HEK293 (cell line): Measurements from ENCODE around the gene GMPR.

Source experiments
- CTCF ChIA-PET: fragments of 350-600 bp; formaldehyde crosslinking; extraction: SDS; loops from one replicate; lab custom pipeline; 2021; ENCODE audit warnings: antibody characterized with exemption; lab: Yijun Ruan, JAX
- POLR2A ChIA-PET: fragments of 300-600 bp; formaldehyde crosslinking; extraction: SDS; loops from one replicate; lab custom pipeline; 2020; ENCODE audit warnings: antibody characterized with exemption, inconsistent platforms; lab: Yijun Ruan, JAX
- H3K27ac ChIP-seq: fragments of 200-500 bp; sonication (Bioruptor generic); 2 replicates; pipeline ENCODE4 v1.5.1; 2014; ENCODE audit warnings: low read depth, low read length, control low read depth, inconsistent platforms; ENCODE audit errors: extremely low read depth
- H3K36me3 ChIP-seq, 2 experiments: fragments of 200-500 bp in 1 of 2; sonication (Bioruptor generic) in 1 of 2; 1 replicate in 1 of 2; 2 replicates in 1 of 2; pipeline ENCODE4 v1.5.1; 2014 to 2017; ENCODE audit warnings: inconsistent platforms in 2 of 2, low read length in 2 of 2; ENCODE audit not compliant: control insufficient read depth in 2 of 2, insufficient read depth in 1 of 2
- H3K4me1 ChIP-seq: fragments of 200-500 bp; sonication (Bioruptor generic); 2 replicates; pipeline ENCODE4 v1.5.1; 2014; ENCODE audit warnings: mild to moderate bottlenecking, low read length, inconsistent platforms; ENCODE audit not compliant: control insufficient read depth, insufficient read depth
- H3K4me3 ChIP-seq: 2 replicates; pipeline ENCODE4 v1.5.1; 2011; ENCODE audit warnings: low read depth, mild to moderate bottlenecking, control low read depth, low read length, moderate library complexity
- H3K9me3 ChIP-seq: fragments of 200-500 bp; sonication (Bioruptor generic); 2 replicates; pipeline ENCODE4 v1.5.1; 2014; ENCODE audit warnings: low read depth, low read length, inconsistent platforms; ENCODE audit not compliant: control insufficient read depth, insufficient read depth
- GLIS1 ChIP-seq: fragments of 450-650 bp; formaldehyde crosslinking; IDR thresholded peaks from 2 replicates; pipeline ENCODE4 v1.5.1; 2016; ENCODE audit warnings: missing biosample characterization, missing genetic modification characterization
- SALL2 ChIP-seq: fragments of 450-650 bp; formaldehyde crosslinking; IDR thresholded peaks from 2 replicates; pipeline ENCODE4 v1.5.0; 2017; ENCODE audit warnings: missing biosample characterization, mild to moderate bottlenecking, missing genetic modification characterization, borderline replicate concordance
- SP7 ChIP-seq: fragments of 450-650 bp; formaldehyde crosslinking; IDR thresholded peaks from 2 replicates; pipeline ENCODE4 v1.5.1; 2016; ENCODE audit warnings: missing biosample characterization, missing genetic modification characterization
- ZBTB17 ChIP-seq: fragments of 450-650 bp; formaldehyde crosslinking; IDR thresholded peaks from 2 replicates; pipeline ENCODE4 v1.5.1; 2016; ENCODE audit warnings: missing biosample characterization, missing genetic modification characterization
- ZBTB20 ChIP-seq: fragments of 450-650 bp; formaldehyde crosslinking; IDR thresholded peaks from 2 replicates; pipeline ENCODE4 v1.5.1; 2016; ENCODE audit warnings: missing biosample characterization, missing genetic modification characterization
- ZFP69B ChIP-seq: fragments of 450-650 bp; formaldehyde crosslinking; IDR thresholded peaks from 2 replicates; pipeline ENCODE4 v1.5.1; 2016; ENCODE audit warnings: missing biosample characterization, missing genetic modification characterization
- ZIC2 ChIP-seq: fragments of 450-650 bp; formaldehyde crosslinking; IDR thresholded peaks from 2 replicates; pipeline ENCODE4 v1.5.1; 2016; ENCODE audit warnings: missing biosample characterization, missing genetic modification characterization
- ZNF121 ChIP-seq: fragments of 450-650 bp; formaldehyde crosslinking; IDR thresholded peaks from 2 replicates; pipeline ENCODE4 v1.5.1; 2016; ENCODE audit warnings: missing biosample characterization, missing genetic modification characterization
- ZNF184 ChIP-seq: fragments of 450-650 bp; IDR thresholded peaks from 2 replicates; pipeline ENCODE4 v1.5.1; 2018; ENCODE audit warnings: missing biosample characterization, mild to moderate bottlenecking, missing genetic modification characterization
- ZNF223 ChIP-seq: fragments of 450-650 bp; formaldehyde crosslinking; IDR thresholded peaks from 2 replicates; pipeline ENCODE4 v1.5.1; 2016; ENCODE audit warnings: missing biosample characterization, missing genetic modification characterization
- ZNF311 ChIP-seq: fragments of 450-650 bp; formaldehyde crosslinking; IDR thresholded peaks from 2 replicates; pipeline ENCODE4 v1.5.1; 2017; ENCODE audit warnings: missing biosample characterization, missing genetic modification characterization, borderline replicate concordance
- ZNF324 ChIP-seq: fragments of 450-650 bp; formaldehyde crosslinking; IDR thresholded peaks from 2 replicates; pipeline ENCODE4 v1.5.1; 2016; ENCODE audit warnings: missing biosample characterization, missing genetic modification characterization
- ZNF366 ChIP-seq: fragments of 450-650 bp; formaldehyde crosslinking; conservative IDR thresholded peaks from 2 replicates; pipeline ENCODE4 v1.5.1; 2016; ENCODE audit warnings: missing biosample characterization, missing genetic modification characterization
- ZNF37A ChIP-seq: fragments of 450-650 bp; IDR thresholded peaks from 2 replicates; pipeline ENCODE4 v1.5.1; 2018; ENCODE audit warnings: missing biosample characterization, missing genetic modification characterization
- ZNF391 ChIP-seq: fragments of 450-650 bp; formaldehyde crosslinking; IDR thresholded peaks from 2 replicates; pipeline ENCODE4 v1.5.1; 2016; ENCODE audit warnings: low read depth, missing biosample characterization, missing genetic modification characterization, borderline replicate concordance
- ZNF544 ChIP-seq: fragments of 450-650 bp; formaldehyde crosslinking; IDR thresholded peaks from 2 replicates; pipeline ENCODE4 v1.5.0; 2017; ENCODE audit warnings: missing biosample characterization, missing genetic modification characterization
- ZNF600 ChIP-seq: fragments of 450-650 bp; formaldehyde crosslinking; IDR thresholded peaks from 2 replicates; pipeline ENCODE4 v1.5.1; 2016; ENCODE audit warnings: missing biosample characterization, missing genetic modification characterization
- ZNF670 ChIP-seq: fragments of 450-650 bp; formaldehyde crosslinking; IDR thresholded peaks from 2 replicates; pipeline ENCODE4 v1.5.1; 2016; ENCODE audit warnings: missing biosample characterization, missing genetic modification characterization, low read depth
- ZXDB ChIP-seq: fragments of 450-650 bp; formaldehyde crosslinking; IDR thresholded peaks from 2 replicates; pipeline ENCODE4 v1.5.1; 2016; ENCODE audit warnings: missing biosample characterization, missing genetic modification characterization
- TF ChIP-seq, protein P1 (sequence below): fragments of 450-650 bp; formaldehyde crosslinking; IDR thresholded peaks from 2 replicates; pipeline ENCODE4 v1.5.1; 2016; ENCODE audit warnings: missing biosample characterization, missing genetic modification characterization
- TF ChIP-seq, protein P2 (sequence below): fragments of 450-650 bp; formaldehyde crosslinking; IDR thresholded peaks from 2 replicates; pipeline ENCODE4 v1.5.1; 2017; ENCODE audit warnings: missing biosample characterization, missing genetic modification characterization
- TF ChIP-seq, protein P3 (sequence below): fragments of 450-650 bp; formaldehyde crosslinking; optimal IDR thresholded peaks from 2 replicates; pipeline ENCODE3; 2016; ENCODE audit warnings: missing biosample characterization, mild to moderate bottlenecking, missing genetic modification characterization
- TF ChIP-seq, protein P4 (sequence below): fragments of 450-650 bp; formaldehyde crosslinking; IDR thresholded peaks from 2 replicates; pipeline ENCODE4 v1.5.1; 2017; ENCODE audit warnings: missing biosample characterization, missing genetic modification characterization
- TF ChIP-seq, protein P5 (sequence below): fragments of 450-650 bp; formaldehyde crosslinking; IDR thresholded peaks from 2 replicates; pipeline ENCODE4 v1.5.1; 2016; ENCODE audit warnings: missing biosample characterization, missing genetic modification characterization
- TF ChIP-seq, protein P6 (sequence below): fragments of 450-650 bp; formaldehyde crosslinking; IDR thresholded peaks from 2 replicates; pipeline ENCODE4 v1.5.1; 2016; ENCODE audit warnings: missing biosample characterization, missing genetic modification characterization, low read depth
- TF ChIP-seq, protein P7 (sequence below): fragments of 450-650 bp; formaldehyde crosslinking; IDR thresholded peaks from 2 replicates; pipeline ENCODE4 v1.5.1; 2016; ENCODE audit warnings: missing biosample characterization, missing genetic modification characterization

Gene GMPR

DNA sequence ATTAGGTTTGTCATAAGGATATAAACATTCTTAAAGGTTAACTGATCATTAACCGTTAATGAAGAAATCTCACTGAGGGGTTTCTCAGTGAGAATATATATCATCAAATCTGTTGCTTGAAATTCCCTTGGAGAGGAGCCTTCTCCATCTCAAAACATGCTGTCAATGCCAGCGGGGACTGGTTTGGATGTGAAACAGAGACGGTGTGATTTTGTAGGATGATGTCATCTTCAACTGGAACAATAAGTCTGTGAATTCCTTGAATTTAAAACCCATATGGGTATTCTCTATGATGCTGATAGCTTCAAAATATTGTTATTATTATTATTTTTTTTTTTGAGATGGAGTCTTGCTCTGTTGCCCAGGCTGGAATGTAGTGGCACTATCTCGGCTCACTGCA, 75.9 kb downstream of the GMPR start (continued):
- TF ChIP-seq, protein P1, sequence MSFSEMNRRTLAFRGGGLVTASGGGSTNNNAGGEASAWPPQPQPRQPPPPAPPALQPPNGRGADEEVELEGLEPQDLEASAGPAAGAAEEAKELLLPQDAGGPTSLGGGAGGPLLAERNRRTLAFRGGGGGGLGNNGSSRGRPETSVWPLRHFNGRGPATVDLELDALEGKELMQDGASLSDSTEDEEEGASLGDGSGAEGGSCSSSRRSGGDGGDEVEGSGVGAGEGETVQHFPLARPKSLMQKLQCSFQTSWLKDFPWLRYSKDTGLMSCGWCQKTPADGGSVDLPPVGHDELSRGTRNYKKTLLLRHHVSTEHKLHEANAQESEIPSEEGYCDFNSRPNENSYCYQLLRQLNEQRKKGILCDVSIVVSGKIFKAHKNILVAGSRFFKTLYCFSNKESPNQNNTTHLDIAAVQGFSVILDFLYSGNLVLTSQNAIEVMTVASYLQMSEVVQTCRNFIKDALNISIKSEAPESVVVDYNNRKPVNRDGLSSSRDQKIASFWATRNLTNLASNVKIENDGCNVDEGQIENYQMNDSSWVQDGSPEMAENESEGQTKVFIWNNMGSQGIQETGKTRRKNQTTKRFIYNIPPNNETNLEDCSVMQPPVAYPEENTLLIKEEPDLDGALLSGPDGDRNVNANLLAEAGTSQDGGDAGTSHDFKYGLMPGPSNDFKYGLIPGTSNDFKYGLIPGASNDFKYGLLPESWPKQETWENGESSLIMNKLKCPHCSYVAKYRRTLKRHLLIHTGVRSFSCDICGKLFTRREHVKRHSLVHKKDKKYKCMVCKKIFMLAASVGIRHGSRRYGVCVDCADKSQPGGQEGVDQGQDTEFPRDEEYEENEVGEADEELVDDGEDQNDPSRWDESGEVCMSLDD (tag by site-specific recombination) = no peak
- TF ChIP-seq ZNF324 (tag by site-specific recombination) (no peak), ZNF37A (tag by site-specific recombination) (no peak), ZNF121 (tag by site-specific recombination) (no peak), ZIC2 (tag by site-specific recombination) (no peak)
- TF ChIP-seq, all 188 proteins: peak for 0

DNA sequence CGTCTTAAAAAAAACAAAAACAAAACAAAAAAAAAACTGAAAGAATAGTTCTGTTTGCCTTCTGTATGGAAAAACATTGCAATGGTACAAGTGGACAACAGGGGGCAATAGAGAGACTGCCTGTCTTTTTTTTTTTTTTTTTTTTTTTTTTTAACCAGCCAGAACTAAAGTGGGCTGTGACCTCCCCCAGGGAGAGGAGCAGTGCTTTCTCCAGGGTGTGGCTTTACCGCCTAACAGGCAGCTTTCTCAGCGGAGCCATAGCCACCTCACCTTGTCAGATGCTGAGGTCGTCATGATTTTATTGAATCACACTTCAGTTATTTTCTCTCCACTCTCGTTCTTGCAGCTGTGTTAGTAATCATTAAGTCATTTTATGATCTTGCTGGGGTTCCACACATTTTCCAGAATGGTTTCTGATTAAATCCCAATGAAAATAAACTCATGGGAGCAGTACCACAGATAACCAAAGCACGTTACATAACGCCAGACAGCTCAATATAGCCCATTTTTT, 78.4 kb downstream of the GMPR start:
- POLR2A ChIA-PET = interaction anchor here (0.7 kb wide), 1 partner anchor 11 kb away, joined by 12 read pairs; no protein-coding TSS in a partner anchor
- H3K27ac ChIP-seq = no peak overlapping the region
- H3K36me3 ChIP-seq = no peaks in the 10 kb centered on the region
- 0 out of 2 replicates have a peak, but pooled peaks cover 5% of the 10 kb centered on the region for H3K4me1 ChIP-seq
- H3K9me3 ChIP-seq = no peaks in the 10 kb centered on the region
- CTCF ChIA-PET = interaction anchor here (0.5 to 8.5 kb wide), 28 partner anchors 8 to 769 kb away, joined by 3 to 86 read pairs (median 4); no protein-coding TSS in a partner anchor
- no peak overlapping the region for H3K4me3 ChIP-seq
- TF ChIP-seq, protein P2, sequence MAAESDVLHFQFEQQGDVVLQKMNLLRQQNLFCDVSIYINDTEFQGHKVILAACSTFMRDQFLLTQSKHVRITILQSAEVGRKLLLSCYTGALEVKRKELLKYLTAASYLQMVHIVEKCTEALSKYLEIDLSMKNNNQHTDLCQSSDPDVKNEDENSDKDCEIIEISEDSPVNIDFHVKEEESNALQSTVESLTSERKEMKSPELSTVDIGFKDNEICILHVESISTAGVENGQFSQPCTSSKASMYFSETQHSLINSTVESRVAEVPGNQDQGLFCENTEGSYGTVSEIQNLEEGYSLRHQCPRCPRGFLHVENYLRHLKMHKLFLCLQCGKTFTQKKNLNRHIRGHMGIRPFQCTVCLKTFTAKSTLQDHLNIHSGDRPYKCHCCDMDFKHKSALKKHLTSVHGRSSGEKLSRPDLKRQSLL (tag by site-specific recombination) = no peak
- TF ChIP-seq, protein P3, sequence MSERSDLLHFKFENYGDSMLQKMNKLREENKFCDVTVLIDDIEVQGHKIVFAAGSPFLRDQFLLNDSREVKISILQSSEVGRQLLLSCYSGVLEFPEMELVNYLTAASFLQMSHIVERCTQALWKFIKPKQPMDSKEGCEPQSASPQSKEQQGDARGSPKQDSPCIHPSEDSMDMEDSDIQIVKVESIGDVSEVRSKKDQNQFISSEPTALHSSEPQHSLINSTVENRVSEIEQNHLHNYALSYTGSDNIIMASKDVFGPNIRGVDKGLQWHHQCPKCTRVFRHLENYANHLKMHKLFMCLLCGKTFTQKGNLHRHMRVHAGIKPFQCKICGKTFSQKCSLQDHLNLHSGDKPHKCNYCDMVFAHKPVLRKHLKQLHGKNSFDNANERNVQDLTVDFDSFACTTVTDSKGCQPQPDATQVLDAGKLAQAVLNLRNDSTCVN (tag by site-specific recombination) = no peak
- TF ChIP-seq, protein P4, sequence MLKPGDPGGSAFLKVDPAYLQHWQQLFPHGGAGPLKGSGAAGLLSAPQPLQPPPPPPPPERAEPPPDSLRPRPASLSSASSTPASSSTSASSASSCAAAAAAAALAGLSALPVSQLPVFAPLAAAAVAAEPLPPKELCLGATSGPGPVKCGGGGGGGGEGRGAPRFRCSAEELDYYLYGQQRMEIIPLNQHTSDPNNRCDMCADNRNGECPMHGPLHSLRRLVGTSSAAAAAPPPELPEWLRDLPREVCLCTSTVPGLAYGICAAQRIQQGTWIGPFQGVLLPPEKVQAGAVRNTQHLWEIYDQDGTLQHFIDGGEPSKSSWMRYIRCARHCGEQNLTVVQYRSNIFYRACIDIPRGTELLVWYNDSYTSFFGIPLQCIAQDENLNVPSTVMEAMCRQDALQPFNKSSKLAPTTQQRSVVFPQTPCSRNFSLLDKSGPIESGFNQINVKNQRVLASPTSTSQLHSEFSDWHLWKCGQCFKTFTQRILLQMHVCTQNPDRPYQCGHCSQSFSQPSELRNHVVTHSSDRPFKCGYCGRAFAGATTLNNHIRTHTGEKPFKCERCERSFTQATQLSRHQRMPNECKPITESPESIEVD = peak; percentile 50
- TF ChIP-seq ZFP69B (tag by site-specific recombination) (no peak), ZNF184 (tag by site-specific recombination) (0 out of 2 replicates have a peak, but pooled peaks have one; percentile 25), ZNF223 (no peak), GLIS1 (peak; percentile 67), SP7 (tag by site-specific recombination) (peak; percentile 41; the same call in 1 of the 2 replicates), ZXDB (tag by site-specific recombination) (no peak), ZBTB17 (tag by site-specific recombination) (no peak), ZNF311 (tag by site-specific recombination) (no peak), ZNF600 (tag by site-specific recombination) (peak; percentile 66), ZNF544 (tag by site-specific recombination) (no peak), ZBTB20 (no peak), SALL2 (tag by site-specific recombination) (no peak), ZNF391 (tag by site-specific recombination) (no peak), ZNF366 (no peak), ZNF670 (no peak)
- TF ChIP-seq, protein P5, sequence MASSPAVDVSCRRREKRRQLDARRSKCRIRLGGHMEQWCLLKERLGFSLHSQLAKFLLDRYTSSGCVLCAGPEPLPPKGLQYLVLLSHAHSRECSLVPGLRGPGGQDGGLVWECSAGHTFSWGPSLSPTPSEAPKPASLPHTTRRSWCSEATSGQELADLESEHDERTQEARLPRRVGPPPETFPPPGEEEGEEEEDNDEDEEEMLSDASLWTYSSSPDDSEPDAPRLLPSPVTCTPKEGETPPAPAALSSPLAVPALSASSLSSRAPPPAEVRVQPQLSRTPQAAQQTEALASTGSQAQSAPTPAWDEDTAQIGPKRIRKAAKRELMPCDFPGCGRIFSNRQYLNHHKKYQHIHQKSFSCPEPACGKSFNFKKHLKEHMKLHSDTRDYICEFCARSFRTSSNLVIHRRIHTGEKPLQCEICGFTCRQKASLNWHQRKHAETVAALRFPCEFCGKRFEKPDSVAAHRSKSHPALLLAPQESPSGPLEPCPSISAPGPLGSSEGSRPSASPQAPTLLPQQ = peak; percentile 44; the same call in 1 of the 2 replicates
- TF ChIP-seq, protein P6, sequence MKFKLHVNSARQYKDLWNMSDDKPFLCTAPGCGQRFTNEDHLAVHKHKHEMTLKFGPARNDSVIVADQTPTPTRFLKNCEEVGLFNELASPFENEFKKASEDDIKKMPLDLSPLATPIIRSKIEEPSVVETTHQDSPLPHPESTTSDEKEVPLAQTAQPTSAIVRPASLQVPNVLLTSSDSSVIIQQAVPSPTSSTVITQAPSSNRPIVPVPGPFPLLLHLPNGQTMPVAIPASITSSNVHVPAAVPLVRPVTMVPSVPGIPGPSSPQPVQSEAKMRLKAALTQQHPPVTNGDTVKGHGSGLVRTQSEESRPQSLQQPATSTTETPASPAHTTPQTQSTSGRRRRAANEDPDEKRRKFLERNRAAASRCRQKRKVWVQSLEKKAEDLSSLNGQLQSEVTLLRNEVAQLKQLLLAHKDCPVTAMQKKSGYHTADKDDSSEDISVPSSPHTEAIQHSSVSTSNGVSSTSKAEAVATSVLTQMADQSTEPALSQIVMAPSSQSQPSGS = no peak
- TF ChIP-seq, protein P7, sequence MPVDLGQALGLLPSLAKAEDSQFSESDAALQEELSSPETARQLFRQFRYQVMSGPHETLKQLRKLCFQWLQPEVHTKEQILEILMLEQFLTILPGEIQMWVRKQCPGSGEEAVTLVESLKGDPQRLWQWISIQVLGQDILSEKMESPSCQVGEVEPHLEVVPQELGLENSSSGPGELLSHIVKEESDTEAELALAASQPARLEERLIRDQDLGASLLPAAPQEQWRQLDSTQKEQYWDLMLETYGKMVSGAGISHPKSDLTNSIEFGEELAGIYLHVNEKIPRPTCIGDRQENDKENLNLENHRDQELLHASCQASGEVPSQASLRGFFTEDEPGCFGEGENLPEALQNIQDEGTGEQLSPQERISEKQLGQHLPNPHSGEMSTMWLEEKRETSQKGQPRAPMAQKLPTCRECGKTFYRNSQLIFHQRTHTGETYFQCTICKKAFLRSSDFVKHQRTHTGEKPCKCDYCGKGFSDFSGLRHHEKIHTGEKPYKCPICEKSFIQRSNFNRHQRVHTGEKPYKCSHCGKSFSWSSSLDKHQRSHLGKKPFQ (tag by site-specific recombination) = no peak
